BJ (cell line): ENCODE results near the gene CLK4. TPM values are rescaled to one million over a fixed set of nuclear protein-coding genes. Genes with fewer than 3 reads are reported as not detected.

Source experiments
- CTCF ChIA-PET: fragments of 350-600 bp; formaldehyde crosslinking; extraction: SDS; loops from one replicate; lab custom pipeline; 2021; ENCODE audit warnings: antibody characterized with exemption, inconsistent platforms; lab: Yijun Ruan, JAX
- POLR2A ChIA-PET: fragments of 300-600 bp; sonication (Branson Sonifier 250); formaldehyde crosslinking; extraction: SDS; loops from one replicate; lab custom pipeline; 2021; ENCODE audit warnings: antibody characterized with exemption; lab: Charles Lee
- DNase-seq: peaks from one replicate; pipeline ENCODE4 v3.0.0-alpha.2; 2011; ENCODE audit warnings: low read depth
- H3K27me3 ChIP-seq: 2 replicates; pipeline ENCODE4 v1.6.0; 2011; ENCODE audit warnings: low read length; ENCODE audit not compliant: control insufficient read depth, insufficient read depth
- H3K36me3 ChIP-seq: 2 replicates; pipeline ENCODE4 v1.5.1; 2011; ENCODE audit warnings: low read length; ENCODE audit not compliant: control insufficient read depth, insufficient read depth
- H3K4me3 ChIP-seq: 2 replicates; pipeline ENCODE4 v1.5.1; 2011; ENCODE audit warnings: low read depth, mild to moderate bottlenecking, control low read depth, low read length
- polyA plus RNA-seq: library from polyadenylated mRNA; depleted of rRNA; stranded (reverse); fragments of >200 nt; gene quantifications from 2 replicates; pipeline ENCODE4 v1.2.3, GENCODE V29; 2011
- TF ChIP-seq, protein P1 (sequence below): IDR thresholded peaks from 2 replicates; pipeline ENCODE4 v1.5.1; 2011; ENCODE audit warnings: low read depth, mild to moderate bottlenecking, control low read depth, inconsistent platforms, low read length, moderate library complexity; ENCODE audit not compliant: insufficient read depth

CLK4 gene
- polyA plus RNA-seq, 1 experiment, result 12.4 TPM

GRCh38 chr5:178664141-178664540, 37.3 kb upstream of the CLK4 start:
- DNase-seq, result no peak
- ChIA-PET POLR2A (no interaction called here), CTCF (no interaction called here)
- Histone ChIP-seq H3K27me3 (no peaks in the 10 kb centered on the region), H3K36me3 (no peaks in the 10 kb centered on the region), H3K4me3 (no peak overlapping the region)
- TF ChIP-seq, protein P1, sequence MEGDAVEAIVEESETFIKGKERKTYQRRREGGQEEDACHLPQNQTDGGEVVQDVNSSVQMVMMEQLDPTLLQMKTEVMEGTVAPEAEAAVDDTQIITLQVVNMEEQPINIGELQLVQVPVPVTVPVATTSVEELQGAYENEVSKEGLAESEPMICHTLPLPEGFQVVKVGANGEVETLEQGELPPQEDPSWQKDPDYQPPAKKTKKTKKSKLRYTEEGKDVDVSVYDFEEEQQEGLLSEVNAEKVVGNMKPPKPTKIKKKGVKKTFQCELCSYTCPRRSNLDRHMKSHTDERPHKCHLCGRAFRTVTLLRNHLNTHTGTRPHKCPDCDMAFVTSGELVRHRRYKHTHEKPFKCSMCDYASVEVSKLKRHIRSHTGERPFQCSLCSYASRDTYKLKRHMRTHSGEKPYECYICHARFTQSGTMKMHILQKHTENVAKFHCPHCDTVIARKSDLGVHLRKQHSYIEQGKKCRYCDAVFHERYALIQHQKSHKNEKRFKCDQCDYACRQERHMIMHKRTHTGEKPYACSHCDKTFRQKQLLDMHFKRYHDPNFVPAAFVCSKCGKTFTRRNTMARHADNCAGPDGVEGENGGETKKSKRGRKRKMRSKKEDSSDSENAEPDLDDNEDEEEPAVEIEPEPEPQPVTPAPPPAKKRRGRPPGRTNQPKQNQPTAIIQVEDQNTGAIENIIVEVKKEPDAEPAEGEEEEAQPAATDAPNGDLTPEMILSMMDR, result no peak

- H3K4me3 ChIP-seq, result no peak overlapping the region
- H3K27me3 ChIP-seq, result no peaks in the 10 kb centered on the region
- TF ChIP-seq, protein P1, result no peak
- no peak for DNase-seq
- no peaks in the 10 kb centered on the region for H3K36me3 ChIP-seq
- ChIA-PET CTCF (no interaction called here), POLR2A (no interaction called here)
Observed at GRCh38 chr5:178662541-178662860, 35.7 kb upstream of the CLK4 start.

- ChIA-PET POLR2A (no interaction called here), CTCF (no interaction called here)
- no peaks in the 10 kb centered on the region for H3K36me3 ChIP-seq
- TF ChIP-seq, protein P1, result no peak
- no peak overlapping the region for H3K4me3 ChIP-seq
- no peak for DNase-seq
- no peaks in the 10 kb centered on the region for H3K27me3 ChIP-seq
Observed at GRCh38 chr5:178661836-178662540, 35.1 kb upstream of the CLK4 start.

DNA sequence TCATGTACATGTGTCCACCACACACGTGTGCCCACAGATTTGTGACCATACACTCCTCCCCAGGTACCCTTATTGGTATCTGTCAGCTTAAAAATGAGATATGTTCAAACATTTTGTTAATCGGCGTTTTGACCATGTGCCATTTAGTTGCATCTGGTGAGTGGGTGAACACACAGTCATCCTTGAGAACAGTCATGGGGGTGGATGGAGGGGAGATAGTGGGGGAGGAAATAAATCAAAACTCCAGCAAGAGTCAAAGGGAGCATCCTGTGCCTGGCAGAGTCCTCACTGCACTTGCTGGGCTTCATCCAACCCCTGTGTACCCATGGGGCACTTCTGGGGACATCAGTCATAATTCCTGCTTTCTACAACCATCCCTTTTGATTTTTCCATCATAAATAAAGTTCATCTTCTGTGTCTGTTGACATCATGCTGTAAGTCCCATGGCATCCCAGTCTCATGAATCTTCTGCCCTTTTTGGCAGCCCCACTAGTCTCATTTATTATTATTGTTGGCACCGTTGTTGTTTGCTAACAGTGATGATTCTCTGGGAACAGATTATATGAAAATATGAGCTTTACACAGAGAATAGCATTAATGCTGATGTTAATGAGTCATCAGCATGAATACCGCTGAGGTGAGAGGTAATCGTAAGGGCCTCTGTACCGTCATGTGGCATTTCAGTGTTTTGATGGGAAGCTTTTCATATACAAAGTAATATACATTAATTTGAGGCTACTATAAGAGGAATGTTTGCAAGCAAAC, 24.4 kb upstream of the CLK4 start:
- CTCF ChIA-PET, result no interaction called here
- no peaks in the 10 kb centered on the region for H3K27me3 ChIP-seq
- no peak for DNase-seq
- POLR2A ChIA-PET, result no interaction called here
- TF ChIP-seq, protein P1, result no peak
- H3K4me3 ChIP-seq, result no peak overlapping the region
- no peaks in the 10 kb centered on the region for H3K36me3 ChIP-seq

- no peak for DNase-seq
- H3K36me3 ChIP-seq, result no peaks in the 10 kb centered on the region
- H3K4me3 ChIP-seq, result no peak overlapping the region
- ChIA-PET CTCF (no interaction called here), POLR2A (no interaction called here)
- TF ChIP-seq, protein P1, result no peak
- no peaks in the 10 kb centered on the region for H3K27me3 ChIP-seq
Observed at GRCh38 chr5:178650214-178650613, 23.4 kb upstream of the CLK4 start.
